A549 treated with DMSO at 1 μM for 4 hours (cell line): ENCODE results near the gene SHROOM4. TPM values are rescaled to one million over a fixed set of nuclear protein-coding genes. Genes with fewer than 3 reads are reported as not detected.

Experiments used
- total RNA-seq: library from RNA; stranded (reverse); fragments of 200-300 nt; extraction: Qiagen RNA extraction; gene quantifications from 5 replicates; pipeline ENCODE4 v1.2.3, GENCODE V29; 2022; ENCODE audit warnings: low read depth

SHROOM4 gene, protein sequence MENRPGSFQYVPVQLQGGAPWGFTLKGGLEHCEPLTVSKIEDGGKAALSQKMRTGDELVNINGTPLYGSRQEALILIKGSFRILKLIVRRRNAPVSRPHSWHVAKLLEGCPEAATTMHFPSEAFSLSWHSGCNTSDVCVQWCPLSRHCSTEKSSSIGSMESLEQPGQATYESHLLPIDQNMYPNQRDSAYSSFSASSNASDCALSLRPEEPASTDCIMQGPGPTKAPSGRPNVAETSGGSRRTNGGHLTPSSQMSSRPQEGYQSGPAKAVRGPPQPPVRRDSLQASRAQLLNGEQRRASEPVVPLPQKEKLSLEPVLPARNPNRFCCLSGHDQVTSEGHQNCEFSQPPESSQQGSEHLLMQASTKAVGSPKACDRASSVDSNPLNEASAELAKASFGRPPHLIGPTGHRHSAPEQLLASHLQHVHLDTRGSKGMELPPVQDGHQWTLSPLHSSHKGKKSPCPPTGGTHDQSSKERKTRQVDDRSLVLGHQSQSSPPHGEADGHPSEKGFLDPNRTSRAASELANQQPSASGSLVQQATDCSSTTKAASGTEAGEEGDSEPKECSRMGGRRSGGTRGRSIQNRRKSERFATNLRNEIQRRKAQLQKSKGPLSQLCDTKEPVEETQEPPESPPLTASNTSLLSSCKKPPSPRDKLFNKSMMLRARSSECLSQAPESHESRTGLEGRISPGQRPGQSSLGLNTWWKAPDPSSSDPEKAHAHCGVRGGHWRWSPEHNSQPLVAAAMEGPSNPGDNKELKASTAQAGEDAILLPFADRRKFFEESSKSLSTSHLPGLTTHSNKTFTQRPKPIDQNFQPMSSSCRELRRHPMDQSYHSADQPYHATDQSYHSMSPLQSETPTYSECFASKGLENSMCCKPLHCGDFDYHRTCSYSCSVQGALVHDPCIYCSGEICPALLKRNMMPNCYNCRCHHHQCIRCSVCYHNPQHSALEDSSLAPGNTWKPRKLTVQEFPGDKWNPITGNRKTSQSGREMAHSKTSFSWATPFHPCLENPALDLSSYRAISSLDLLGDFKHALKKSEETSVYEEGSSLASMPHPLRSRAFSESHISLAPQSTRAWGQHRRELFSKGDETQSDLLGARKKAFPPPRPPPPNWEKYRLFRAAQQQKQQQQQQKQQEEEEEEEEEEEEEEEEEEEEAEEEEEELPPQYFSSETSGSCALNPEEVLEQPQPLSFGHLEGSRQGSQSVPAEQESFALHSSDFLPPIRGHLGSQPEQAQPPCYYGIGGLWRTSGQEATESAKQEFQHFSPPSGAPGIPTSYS (N-terminal part only)
- total RNA-seq = not detected in 5 replicates

DNA sequence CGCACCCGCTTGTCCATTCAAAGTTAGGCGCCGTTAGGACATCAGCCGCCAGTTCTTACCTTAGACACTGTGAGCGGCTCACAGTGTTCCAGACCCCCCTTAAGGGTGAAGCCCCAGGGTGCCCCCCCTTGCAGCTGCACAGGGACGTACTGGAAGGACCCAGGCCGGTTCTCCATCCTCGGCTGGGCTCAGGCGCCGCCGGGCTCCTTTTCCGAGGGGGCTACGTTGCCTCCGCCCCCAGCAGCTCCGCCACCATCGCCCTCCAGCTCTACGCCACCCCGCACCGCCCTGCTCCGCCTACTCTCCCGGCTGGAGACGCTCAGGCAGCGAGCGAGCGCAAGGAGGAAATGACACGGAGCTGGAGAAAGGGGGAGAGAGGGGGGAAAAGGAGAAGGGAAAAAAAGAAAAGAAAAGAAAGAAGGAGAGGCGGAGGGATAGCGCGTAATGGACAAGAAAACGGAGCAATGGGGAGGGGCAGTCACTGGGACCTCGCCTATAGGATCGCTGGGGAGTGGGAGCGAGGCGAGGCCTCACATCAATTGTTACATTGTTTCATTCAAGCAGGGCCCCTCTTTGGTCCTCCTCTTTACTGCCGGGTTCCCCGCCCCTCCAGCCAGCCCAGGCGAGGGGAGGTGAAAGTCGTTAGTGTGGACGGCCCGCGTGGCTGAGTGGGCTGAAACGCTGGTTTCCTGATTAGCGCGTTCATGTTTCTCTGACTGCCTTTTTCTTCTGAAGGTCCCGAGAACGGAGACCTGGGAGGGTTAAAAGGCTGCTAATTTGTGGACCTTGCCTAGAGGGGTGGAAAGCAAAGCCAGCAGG, at the start of gene SHROOM4:
Gene SHROOM4 (minus strand): TSS at position 352 of the 819 bp plus-strand sequence. CDS start 176 bp downstream, at position 176.

Other genes starting within 250 kb of the SHROOM4 start
- not detected in 5 replicates for gene BMP15, start 96.5 kb upstream of the SHROOM4 start, total RNA-seq